ENCODE data around the gene IGSF3.

DNA sequence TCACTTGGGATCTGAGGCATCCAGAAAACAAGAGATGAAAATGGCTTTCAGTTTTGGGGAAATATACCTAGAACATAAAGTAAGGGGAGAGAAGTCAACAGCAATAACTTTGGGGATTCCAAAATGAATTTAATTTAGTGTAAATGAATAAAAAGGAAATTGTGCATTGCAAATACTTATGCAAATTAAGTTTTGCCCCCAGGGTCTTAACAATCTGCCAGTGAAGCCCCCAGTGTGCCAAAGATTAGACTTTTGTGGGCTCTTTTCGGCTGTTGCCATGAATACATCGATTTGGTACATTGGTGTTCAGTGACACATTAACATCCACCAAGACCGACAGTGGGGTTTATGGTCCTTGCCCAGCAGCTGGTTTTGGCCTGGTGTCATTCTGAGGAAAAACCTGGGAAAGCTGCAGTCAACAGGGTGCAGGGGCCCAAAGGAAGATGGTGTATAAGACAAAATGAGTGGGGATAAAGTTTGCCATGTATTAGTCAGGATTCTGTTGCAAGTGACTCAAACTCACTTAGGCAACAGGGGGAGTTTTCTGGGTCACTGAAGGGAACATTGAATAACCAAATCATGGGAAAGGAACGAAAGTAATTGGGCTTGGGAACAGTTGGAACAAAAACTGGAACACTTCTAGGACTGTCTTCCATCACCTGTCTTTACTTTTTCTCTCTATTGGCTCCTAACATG is 30.2 kb upstream of the IGSF3 start:
- TF ChIP-seq, protein P1, sequence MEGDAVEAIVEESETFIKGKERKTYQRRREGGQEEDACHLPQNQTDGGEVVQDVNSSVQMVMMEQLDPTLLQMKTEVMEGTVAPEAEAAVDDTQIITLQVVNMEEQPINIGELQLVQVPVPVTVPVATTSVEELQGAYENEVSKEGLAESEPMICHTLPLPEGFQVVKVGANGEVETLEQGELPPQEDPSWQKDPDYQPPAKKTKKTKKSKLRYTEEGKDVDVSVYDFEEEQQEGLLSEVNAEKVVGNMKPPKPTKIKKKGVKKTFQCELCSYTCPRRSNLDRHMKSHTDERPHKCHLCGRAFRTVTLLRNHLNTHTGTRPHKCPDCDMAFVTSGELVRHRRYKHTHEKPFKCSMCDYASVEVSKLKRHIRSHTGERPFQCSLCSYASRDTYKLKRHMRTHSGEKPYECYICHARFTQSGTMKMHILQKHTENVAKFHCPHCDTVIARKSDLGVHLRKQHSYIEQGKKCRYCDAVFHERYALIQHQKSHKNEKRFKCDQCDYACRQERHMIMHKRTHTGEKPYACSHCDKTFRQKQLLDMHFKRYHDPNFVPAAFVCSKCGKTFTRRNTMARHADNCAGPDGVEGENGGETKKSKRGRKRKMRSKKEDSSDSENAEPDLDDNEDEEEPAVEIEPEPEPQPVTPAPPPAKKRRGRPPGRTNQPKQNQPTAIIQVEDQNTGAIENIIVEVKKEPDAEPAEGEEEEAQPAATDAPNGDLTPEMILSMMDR (IDR thresholded peaks at IDR 0.05 in 4 of 5, conservative IDR thresholded peaks at IDR 0.05 in 1 of 5) = no peak
- no peak for TF ChIP-seq POLR2A (IDR thresholded peaks at IDR 0.05)

Data from gastrocnemius medialis (tissue), 4 donors.